Astrocyte (in vitro differentiated cells and primary cell): ENCODE measurements around the gene ABI1.

Source experiments
- CTCF ChIP-seq: IDR thresholded peaks from 2 replicates; pipeline ENCODE4 v1.5.1; 2011; ENCODE audit warnings: low read depth, mild to moderate bottlenecking, inconsistent platforms, low read length, moderate library complexity; ENCODE audit not compliant: insufficient read depth
- EZH2 ChIP-seq: IDR thresholded peaks from 2 replicates; pipeline ENCODE4 v1.6.1; 2012; ENCODE audit warnings: mild to moderate bottlenecking, low read length, inconsistent platforms; ENCODE audit not compliant: insufficient read depth

DNA sequence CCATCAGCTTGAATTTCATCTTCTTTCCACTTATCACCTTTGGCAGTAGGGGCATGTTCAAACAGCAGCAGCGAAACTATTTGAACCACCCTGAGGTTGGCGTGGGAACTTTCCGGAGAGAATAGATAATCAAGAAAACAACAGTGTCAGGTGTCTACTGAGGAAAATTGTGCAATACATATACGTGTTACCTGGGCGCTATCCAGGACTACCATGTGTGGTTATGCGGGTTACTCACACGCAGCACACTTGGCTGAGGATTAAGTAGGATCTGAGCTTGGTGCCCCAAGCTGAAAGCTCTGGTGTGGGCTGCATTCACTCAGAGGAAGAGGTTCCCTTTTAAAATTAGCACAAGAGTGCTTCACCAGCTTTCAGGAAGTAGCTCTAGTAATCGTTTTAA lies 8.8 kb upstream of the ABI1 start:
- TF ChIP-seq CTCF (no peak), EZH2 (no peak)
